GM06990 (cell line): ENCODE data around the gene BBX.

Experiments used
- DNase-seq: peaks from one replicate; pipeline ENCODE4 v3.0.0-alpha.2; 2011; ENCODE audit not compliant: insufficient read length; ENCODE audit errors: extremely low read depth
- H3K27me3 ChIP-seq: replicated peaks from 2 replicates; pipeline ENCODE4 v1.6.0; 2011; ENCODE audit warnings: low read length; ENCODE audit not compliant: control insufficient read depth, insufficient read depth
- H3K36me3 ChIP-seq: 2 replicates; pipeline ENCODE4 v1.5.1; 2011; ENCODE audit warnings: low read length; ENCODE audit not compliant: control insufficient read depth, insufficient read depth
- H3K4me3 ChIP-seq: replicated peaks from 2 replicates; pipeline ENCODE4 v1.5.1; 2011; ENCODE audit warnings: low read depth, mild to moderate bottlenecking, control low read depth, low read length
- CTCF ChIP-seq: IDR thresholded peaks from 2 replicates; pipeline ENCODE4 v1.5.1; 2011; ENCODE audit warnings: low read length, control low read depth, mild to moderate bottlenecking, inconsistent platforms; ENCODE audit not compliant: insufficient read depth, poor library complexity, severe bottlenecking

The BBX gene

GRCh38 chr3:107522510-107523288, at the start of gene BBX:
BBX (plus strand) TSS chr3:107522962; CDS start chr3:107710461, 187,499 bp downstream.
- peak; percentile 100 for DNase-seq
- Histone ChIP-seq H3K27me3 (no peaks in the 10 kb centered on the region), H3K4me3 (peak within 1 kb of the TSS; percentile 89), H3K36me3 (no peaks in the 10 kb centered on the region)
- TF ChIP-seq CTCF: no peak

GRCh38 chr3:107476462-107476861, 46.3 kb upstream of the BBX start:
- no peaks in the 10 kb centered on the region for H3K27me3 ChIP-seq
- H3K4me3 ChIP-seq: no peak overlapping the region
- DNase-seq: no peak
- no peaks in the 10 kb centered on the region for H3K36me3 ChIP-seq
- no peak for TF ChIP-seq CTCF

GRCh38 chr3:107487490-107487889, 35.3 kb upstream of the BBX start:
- Histone ChIP-seq H3K27me3 (no peaks in the 10 kb centered on the region), H3K36me3 (no peaks in the 10 kb centered on the region), H3K4me3 (no peak overlapping the region)
- DNase-seq: no peak
- TF ChIP-seq CTCF: no peak

- DNase-seq: no peak
- Histone ChIP-seq H3K36me3 (no peaks in the 10 kb centered on the region), H3K27me3 (no peaks in the 10 kb centered on the region; the same call in 1 of the 2 replicates), H3K4me3 (no peak overlapping the region)
- TF ChIP-seq CTCF: no peak
Measured at GRCh38 chr3:107488942-107489341, 33.8 kb upstream of the BBX start.

GRCh38 chr3:107493134-107493533, 29.6 kb upstream of the BBX start:
- Histone ChIP-seq H3K36me3 (no peaks in the 10 kb centered on the region), H3K4me3 (no peak overlapping the region), H3K27me3 (no peaks in the 10 kb centered on the region; the same call in 1 of the 2 replicates)
- TF ChIP-seq CTCF: no peak
- DNase-seq: no peak
